IPS DF 4.7 (cell line): ENCODE measurements around the gene RAG1.
A peak's percentile ranks its signal among the peaks of the same experiment; 100 is the strongest.

ENCODE experiments used
- DNase-seq: peaks from one replicate; pipeline ENCODE4 v3.0.0-alpha.2; 2013; ENCODE audit warnings: low spot score; ENCODE audit errors: extremely low read depth

RAG1 gene

DNA sequence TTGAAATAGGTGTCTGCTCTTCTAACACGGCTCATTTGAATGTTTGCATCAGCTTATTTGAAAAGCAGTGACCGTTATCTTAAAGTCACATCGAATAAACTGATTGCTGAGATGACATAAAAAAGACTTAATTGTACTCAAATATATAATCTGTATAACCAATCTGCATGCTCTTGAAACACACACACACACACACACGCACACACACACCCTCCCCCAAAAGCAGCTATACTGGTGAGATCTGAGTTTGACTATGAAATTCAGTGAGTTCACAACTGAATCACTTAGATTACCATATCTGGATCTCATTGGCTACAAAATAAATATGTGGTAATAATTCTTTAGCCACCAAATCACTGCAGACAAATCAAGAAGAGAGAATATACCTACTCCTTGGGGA, 22.7 kb downstream of the RAG1 start:
- no peak for DNase-seq

DNA sequence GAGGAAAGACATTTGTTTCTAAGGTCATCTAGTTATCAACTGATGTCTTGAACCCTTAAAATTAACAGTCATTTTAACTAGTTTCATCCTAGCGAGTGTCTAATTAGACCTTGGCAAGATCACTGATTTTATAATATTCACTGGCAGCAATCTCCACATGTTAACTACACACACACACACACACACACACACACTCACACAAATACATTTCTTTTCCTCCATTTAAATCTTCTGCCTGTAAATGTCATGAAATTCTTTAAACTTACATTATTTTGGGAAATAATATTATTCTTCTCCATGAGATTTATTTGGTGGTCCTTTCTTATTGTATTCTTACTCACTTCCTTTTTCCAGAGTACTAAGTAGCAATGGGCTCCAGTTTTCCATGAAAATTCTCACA, 23.6 kb downstream of the RAG1 start:
- DNase-seq = no peak

DNA sequence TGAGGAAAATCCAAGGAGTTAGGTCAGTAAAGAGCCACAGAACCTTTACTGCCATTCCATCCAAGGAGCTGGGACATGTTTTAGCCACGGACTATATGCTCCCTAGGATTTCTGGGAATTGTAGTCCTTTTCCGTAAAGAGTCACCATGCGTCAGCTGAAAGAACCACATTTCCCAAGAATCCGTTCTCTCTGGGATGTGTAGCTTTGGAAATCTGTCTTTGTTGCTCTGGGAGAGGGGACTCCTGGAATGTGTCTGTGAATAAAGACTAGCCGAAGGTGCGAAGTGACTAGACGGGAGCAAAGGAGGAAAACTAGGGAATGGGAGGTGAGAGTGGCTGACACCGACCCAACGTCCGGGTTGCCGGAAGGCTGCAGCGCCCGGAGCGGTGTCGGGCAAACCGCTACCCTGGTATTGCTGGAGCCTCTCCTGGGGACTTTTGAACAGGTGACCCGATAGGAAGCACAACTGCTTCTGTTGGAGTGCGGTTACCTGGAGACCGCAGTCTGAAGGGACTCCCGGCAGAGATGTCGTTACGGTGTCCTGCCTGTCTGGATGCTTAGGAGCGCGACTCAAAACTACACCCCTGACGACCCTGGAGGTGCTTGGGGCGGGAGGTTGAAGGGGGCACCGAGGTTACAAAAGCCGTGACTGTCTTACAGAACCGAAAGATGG, 26.6 kb downstream of the RAG1 start, which contains the start of gene IFTAP:
IFTAP (plus strand) TSS at position 187 of the 674 bp plus-strand sequence. CDS start 15,602 bp downstream, outside the sequence.
- peak; percentile 88 for DNase-seq

DNA sequence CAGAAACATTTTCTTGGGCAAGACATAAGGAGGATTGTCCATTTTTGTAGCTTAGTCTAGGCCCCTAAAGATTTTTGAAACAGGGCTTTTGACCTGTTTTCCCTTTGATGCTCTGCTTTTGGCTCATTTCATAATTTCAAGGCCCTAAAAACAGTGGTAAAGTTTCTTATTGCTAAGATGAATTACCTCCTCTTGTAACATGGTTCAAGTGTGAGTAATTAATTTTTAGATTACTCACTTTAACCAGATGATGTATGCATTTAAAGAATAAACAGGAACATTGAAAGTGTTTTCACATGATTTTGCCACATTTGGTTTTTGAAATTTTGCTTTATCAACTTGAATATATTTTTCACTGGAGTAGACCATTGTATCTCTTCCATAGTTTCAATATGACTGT, 29.1 kb downstream of the RAG1 start:
- no peak for DNase-seq

DNA sequence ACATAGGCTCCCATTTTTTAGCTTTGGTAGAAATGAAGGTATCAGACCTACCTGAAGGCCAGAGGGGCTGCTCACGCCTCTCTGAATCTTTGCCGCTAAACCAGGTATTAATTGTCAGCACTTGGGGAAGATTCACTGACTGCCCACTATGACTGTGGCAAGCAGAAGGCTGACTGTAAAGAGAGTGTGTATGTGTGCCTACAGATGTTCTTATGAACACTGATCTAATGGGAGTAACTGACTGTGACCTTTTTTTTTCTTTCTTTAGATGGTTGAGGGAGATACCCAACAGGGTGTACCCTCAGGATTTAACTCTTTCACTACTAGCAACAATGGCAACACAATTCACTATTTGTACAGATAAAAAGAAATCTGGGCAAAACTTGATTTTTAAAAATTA, 30.2 kb downstream of the RAG1 start, which contains the start of gene RAG2:
RAG2 (minus strand) TSS at position 186 of the 400 bp plus-strand sequence. CDS start 4,068 bp downstream, outside the sequence.
- DNase-seq = no peak

DNA sequence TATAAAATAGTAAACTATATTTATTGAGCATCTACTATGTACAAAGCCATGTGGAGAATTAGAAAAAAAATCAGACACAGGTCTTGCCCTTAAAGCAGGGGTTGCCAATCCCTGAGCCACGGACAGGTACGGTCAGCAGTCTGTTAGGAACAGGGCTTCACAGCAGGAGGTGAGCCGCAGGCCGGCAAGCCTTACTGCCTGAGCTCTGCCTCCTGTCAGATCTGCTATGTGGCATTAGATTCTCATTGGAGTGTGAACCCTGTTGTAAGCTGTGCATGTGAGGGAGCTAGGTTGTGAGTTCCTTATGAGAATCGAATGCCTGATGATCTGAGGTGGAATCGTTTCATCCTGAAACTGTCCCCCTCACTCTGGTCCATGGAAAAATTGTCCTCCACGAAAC, 32.4 kb downstream of the RAG1 start:
- no peak for DNase-seq

DNA sequence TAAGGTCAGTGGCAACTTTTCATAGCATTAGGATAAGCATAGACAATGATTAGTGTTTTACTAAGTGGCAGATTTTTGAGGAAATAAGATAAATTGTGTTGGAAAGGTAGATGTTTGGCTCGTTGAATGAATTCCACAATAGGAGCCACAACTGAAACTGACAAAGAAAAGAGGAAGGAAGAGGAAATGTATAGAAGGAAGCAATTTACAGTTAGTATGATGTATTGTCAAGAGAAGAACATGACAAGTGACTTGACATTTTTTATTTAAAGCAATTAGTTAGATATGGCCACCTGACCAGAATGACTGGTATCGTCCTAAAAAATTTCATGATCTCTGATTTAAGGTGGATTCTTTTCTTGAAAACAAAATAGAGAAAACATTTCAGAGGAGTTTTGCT, 33.3 kb downstream of the RAG1 start:
- no peak for DNase-seq

DNA sequence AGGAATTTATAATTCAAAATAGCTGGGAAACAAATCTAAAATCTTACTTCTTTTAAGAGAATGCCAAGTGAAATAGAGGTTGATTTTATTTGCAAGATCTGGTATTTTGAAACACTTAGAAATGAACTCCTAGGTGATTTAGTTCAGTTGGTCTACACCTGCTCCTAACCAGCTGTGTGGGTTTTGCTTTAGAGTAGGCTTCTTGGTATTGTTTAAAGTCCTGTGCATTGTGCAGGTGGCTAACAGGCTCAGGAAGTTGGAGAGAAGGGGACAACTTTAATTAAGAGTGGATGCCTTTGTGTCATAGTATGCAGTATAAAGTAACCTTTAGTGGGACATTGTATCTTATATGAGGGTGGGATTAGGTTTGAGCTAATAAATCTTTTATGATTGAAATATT, 34.3 kb downstream of the RAG1 start:
- no peak for DNase-seq

DNA sequence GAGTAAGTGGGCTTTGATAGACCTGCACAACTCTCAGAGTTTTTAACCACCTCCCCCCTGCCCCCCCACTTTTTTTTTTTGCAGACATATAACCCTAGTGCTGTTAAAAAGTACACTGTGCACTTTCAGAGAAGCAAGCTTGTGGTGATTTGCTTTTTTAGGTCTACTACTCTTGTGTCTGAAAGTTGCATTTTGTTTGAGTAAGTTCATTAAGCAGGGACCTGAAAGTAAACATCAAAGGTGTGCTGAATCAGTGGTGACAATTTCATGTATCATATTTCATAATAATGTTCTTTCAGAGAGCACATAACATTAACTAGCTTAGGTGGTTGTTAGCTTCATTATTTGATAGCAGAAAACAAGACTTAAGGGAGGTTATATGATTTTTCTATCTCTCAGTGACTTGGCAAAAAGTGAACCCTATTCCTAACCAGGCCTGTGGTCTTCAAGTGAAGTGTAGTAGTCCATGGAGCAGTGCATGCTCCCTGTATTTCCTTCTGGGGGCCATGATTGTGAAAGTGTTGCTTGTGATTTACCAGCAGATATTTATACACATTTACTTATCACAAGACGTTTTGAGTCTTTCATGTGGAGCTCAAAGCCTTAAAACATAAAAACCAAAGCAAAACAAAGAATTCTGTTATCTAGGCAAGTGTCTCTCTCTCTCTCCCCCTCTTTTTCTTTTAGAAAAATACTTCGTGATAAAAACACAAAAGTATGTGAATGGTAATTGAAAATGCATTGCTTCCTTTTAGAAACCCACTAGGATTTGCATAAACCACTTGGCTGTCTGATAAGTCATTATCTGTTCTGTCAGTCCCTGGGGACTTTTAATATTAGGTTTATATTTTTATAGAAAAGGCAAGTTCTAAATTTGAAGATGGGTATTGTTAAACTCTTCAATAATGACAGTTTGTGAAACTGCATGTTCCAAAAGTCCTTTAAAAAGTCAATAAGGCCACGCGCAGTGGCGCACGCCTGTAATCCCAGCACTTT, 37.7 kb downstream of the RAG1 start:
- no peak for DNase-seq

DNA sequence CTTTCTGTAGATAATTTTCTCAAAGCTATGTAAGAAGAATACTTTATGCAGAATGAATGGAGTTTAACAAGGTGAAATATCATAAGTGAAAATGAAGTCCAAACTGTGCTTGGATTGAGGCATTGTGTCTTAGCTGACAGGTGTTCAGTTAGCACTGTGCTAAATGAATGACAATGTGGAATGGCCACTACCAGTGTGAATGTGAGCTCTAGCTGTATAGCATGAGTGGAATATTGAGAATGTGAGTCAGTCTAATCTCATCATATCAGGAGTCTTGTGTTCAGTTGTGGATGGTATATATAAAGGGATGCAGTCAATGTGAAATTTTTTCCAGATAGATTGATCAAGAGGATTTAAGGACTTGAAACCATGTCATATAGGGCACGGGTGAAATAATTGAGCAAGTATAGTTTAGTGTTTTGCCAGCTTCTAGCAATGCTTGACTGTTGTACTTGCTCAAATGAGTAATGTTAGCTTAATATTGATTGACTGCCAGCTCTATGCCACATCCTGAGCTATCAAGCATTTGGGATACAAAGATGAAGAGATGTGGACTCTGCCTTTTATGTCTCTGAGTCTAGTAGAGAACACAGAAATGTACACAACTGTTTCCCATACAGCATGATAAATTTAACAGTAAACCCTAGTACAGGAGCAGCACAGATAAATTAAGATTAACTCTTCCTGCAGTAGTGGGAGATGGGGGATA, 40.8 kb downstream of the RAG1 start:
- DNase-seq = no peak

DNA sequence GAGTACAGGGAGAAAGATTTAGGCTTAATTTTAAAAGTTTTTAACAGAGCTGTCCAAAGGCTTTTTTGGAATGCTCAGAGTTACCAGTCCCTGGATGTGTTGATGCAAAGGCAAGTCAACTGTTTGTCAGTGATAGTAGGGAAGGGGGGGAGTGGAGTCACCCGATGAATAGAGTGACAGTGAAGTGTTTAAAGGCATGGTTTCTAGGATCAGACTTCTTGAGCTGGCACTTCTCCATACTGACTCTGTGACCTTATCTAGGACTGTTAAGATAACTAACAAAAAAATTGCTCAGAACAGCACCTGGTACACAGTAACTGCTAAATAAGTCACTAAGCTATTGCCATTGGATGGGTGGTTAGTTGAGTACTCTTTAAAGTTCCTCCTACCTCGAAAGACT, 41.6 kb downstream of the RAG1 start:
- DNase-seq = no peak

DNA sequence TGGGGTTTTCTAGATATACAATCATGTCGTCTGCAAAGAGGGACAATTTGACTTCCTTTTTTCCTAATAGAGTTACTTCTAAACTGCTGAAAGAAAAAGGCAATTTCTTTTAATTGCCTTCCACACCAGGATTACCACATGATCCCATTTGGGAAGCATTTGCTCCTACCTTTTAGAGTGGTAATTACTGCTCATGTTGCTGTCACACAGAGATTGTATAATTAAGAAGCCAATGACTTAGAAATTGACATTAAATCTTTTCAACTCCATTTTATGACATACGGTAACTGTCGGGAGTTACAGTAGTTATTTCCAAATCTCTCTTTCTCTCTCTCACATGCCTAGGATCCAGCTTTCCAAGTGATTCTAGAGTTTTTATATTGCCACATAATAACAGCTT, 48.0 kb downstream of the RAG1 start:
- no peak for DNase-seq

DNA sequence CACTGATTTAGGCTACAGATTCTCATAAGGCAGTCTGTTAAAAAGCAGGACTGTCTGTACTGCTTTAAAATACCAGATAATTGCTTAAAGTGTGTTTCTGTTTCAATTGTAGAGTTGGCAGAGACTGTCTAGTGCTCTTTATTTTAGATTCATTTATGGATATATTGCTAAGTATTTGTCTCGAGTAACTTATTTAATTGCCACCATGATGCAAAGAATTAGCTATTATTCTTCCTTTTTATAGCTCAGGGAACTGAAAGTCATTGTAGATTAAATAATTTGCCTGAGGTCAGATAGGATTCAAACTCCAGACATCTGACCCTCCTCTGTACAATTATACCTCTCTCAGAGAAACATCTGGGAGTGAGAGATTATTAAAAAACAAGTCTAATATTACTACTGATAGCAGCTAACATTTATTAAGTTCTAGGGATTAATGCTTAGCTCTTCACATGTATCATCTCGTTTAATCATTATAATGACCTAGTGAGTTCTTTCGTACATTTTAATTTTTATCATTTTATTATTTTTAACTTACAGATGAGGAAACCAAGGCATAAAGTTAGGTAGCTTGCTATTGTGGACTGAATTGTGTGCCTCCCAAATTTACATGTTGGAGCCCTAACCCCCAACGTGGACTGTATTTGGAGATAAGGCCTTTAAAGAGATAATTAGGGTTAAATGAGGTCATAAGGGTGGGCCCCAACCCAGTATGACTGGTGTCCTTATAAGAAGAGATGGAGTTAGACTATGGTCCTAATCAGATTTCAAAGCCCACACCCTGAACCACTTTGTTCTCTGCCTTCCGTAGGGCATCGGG, 49.9 kb downstream of the RAG1 start:
- DNase-seq = no peak

DNA sequence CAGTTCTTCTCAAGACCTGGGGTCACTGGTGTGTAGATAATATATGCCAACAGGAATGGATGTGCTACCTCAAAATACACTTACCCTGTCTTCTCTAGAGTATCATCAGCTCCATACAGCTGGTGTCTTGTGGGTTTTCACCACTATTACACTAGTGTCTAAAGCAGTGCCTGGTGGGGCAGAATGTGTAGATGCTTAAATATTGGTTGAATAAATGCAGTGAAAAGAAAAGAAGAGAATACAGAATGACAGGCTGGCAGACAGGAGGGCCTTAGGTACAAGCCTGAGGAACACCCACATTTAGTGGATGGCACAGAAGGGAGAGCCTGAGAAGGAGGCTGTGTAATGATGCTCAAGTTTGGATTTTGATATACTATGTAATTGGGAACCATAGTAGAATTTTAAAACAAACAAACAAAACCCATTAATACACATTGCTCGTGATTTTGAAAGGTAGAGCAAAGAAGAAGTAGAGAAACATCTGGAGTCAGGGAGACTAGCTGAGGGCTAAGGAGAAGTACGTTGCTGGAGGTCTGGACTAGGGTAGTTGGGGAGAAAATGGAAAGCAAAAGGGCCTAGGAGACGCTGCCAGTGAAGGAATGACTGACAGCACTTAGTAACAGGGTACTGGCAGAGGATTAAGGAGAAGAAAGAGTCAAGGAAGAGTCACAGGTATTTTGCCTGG, 50.7 kb downstream of the RAG1 start:
- no peak for DNase-seq

DNA sequence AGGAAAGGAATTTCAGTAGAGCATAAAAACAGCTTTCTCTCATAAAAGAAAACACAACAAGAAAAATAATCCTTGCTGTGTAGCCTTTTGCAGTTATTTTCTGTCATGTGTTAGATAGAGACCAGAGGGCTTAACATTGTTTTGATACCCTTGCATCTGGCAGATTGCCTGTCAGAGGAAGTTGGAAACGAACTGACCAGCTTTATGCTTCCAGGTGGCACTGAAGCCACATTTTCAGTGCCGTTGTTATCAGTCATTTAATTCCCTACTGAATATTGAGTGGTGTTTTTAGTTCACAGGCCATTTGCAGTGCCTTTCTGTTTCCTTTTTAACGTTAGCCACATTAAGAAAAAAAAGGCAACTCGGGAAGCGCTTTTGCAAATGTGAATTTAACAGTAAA, 51.7 kb downstream of the RAG1 start:
- no peak for DNase-seq

DNA sequence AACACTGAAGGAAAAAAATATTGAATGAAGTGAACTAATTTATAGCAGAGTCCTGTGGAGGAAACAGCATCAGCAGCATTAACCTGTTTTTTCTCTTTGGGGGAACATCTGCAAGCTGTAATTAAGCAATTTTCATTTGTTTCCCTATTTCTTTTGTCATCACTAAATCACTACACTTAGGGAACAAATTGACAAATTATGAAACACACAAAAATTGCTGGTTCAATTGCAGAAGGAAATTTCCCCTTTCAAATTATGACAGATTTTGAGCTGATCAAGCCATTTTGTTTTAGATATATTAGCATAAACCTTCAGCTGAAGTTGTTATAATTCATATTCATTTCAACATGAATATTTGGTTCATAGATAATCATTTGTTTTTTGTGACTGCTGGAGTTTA, 52.4 kb downstream of the RAG1 start:
- DNase-seq = no peak

DNA sequence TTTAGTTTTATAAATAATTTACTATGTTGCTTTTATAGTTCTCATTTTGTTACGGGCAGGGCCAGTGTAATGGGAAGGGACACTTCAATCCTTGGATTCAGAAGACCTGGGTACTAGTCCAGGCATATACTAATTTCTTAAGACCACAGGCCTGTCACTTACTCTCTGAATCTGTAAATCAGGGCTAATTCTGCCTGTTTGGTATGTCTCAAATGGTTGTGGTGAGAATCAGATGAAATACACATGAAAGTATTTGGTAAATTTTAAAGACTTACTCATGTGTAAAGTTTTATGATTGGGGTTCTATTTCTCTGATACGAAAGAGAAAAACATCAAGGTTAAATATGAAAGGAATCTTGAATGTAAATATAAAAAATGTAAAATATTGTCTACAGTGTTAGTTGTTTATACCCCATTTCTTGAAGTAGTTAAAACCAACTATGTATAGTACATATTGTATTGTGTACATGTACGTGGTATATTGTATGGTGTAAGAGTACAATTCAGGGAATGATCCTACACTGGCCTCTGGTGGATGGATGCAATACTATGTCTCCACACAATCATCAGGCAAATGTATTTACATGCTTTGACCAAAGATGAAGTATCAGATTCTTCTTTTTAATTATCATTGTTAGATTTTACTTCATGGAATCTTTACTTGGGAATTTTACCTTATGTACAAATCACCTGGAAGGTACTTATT, 54.8 kb downstream of the RAG1 start:
- no peak for DNase-seq

DNA sequence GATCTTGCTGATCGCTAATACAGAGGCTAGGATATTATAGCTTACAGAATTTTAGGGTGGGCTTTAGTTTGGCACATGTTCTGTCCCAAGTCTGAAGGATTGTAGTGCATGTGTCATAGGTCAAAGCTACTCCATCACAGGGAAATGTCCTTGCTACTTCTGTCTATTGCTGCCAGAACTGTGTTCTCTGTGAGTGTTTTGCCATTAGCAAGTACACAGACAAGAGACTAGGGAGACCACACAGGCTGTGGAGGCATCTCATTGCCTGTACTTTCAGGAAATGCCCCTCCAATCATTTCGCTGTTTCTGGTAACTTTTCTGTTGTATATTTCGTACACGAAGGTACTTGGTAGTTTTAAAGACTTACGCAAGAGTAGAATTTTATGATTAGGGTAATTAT, 55.7 kb downstream of the RAG1 start:
- DNase-seq = no peak

DNA sequence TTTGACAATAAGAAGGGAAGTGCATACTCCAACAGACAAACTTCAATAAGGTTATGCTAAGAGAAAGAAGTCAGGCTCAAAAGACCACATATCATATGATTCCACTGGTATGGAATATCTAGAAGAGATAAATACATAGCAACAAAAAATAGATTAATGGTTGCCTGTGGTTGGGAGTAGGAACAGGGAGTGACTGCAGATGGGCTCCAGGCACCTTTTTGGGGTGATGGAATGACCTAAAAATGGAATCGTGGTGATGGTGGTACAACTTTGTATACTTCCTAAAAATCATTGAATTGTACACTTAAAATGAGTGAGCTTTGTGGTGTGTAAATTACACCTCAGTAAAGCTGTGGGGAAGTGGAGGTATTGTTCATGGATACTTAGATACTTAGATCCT, 59.2 kb downstream of the RAG1 start:
- no peak for DNase-seq

DNA sequence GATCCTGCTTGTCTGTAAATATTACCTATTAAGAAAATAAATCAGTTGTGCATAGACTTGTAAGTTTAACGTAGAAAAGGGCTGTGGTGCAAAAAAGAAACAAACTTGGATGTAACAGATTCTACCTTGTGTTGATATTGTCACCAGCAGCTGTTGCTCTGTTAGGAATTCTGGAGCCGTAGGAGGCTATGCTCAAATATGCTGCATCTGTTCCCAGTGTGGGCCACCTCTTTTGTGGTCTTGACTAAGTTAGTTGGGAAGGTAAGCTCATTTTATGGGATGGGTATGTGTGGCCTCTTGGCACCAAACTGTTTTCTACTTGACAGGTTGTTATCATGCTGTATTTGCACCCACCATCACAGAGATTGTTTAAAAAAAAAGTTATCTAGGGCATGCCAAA, 59.7 kb downstream of the RAG1 start:
- DNase-seq = no peak
